GM21423 (cell line): ENCODE data around the gene SFSWAP.
"Not testable (repeated sequence)": the region's sequence is repeated elsewhere in the genome, so short reads cannot be mapped to it uniquely, and the experiment has no call there.

Experiments
- ATAC-seq: cut with Tn5 transposase; IDR thresholded peaks from one replicate; pipeline ENCODE4 v1.9.1; 2021; ENCODE audit warnings: mild to moderate bottlenecking, moderate library complexity; ENCODE audit not compliant: unreplicated experiment

The SFSWAP gene

GRCh38 chr12:131735153-131735456 is 24.2 kb downstream of the SFSWAP start:
- ATAC-seq = no peak

DNA sequence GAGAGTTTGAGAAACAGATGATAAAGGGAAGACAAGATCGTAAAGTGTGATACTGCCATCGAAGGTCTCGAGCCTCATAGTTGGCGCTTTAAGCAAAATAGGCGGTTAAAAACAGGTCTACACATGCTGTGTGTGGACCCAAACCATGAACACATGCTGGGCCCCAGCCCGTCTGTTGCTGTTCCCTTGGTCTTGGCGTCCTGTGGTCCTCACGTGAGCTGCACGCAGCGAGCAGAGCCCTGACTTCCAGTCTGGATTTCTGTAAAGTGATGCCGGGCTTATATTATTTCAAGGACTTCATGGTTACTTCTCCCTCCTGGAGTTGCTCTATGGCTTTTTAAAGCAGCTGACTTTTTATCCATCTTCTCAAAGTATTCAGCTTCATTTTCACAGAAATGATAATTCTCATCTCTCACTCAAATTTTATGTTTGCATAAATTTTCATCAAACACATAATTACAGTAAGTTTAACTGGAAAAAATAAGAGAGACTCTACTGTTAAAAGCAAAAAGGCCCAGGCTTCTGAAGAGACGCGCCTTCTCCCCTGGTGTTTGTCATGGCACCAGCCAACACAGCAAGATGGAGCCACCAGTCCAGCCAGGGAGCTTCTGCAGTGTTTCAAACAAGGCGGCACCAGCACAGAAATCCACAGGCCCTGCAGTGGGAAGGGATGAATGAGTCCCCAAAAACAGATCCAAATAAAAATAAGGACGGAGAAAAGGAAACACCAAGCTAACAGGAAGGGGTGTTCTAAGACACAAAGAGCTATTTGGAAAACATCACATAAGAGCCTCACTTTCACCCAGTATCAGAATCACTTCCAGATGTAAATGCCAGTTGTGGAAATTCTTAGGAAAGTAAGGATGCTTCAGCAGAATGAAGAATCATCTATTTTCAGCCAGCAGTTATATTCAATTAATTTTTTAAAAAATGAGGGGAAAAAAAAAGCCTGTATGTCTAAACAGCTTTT is 24.9 kb downstream of the SFSWAP start:
- no peak for ATAC-seq

- no peak for ATAC-seq
Observed at GRCh38 chr12:131736446-131737149, 25.7 kb downstream of the SFSWAP start.

DNA sequence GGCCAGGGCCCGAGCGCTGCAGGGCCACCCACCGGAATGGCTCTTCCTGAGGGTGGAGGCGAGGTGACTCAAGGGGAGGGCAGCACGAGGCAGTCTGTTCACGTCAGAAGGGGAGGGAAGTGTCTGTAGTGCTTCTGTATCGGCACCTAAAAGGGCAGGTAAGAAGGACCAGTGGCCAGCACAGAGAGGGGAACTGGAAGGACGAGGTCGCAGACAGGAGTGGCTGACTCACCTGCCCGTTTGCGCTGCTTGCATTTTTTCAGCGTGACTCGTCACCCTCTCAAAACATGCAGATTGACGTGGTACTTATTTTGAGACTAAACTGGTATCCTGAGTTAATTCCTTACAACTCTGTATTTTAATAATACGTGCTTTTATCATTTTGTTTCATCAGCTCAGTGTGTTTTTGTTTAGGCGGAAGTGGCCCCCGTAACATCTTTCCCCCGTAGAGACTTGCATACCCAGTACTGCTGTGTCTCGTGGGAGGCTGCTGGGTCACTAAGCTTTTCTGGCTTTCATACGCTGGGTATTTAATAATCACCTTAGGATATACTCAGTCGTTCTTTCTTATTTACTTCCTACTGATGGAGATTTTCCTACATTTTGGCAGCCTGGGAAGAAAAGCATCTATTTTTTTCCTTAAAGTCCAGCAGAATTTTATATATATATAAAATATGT is 26.4 kb downstream of the SFSWAP start:
- no peak for ATAC-seq

- ATAC-seq = no peak
Observed at GRCh38 chr12:131738196-131738595, 27.3 kb downstream of the SFSWAP start.

DNA sequence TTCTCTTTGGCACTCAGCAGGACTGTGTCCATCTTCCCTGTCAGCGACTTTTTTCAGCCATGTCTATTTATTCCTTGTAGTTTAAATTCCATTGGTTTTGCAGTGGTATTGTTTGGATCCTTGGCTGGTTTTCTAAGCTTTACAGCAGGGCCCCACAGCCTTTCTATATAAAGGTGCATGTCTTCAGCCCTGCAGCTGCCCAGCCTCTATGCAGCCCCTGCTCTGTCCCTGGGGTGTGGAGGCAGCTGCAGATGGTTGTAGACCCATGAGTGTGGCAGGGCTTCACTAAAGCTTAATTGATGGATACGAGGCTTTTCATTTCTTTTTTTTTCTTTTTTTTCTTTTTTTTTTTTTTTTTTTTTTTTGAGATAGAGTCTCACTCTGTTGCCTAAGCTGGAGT is 29.7 kb downstream of the SFSWAP start:
- no peak for ATAC-seq

GRCh38 chr12:131742761-131743160 is 31.9 kb downstream of the SFSWAP start:
- ATAC-seq = not testable (repeated sequence)

GRCh38 chr12:131743410-131743809 is 32.5 kb downstream of the SFSWAP start:
- ATAC-seq = not testable (repeated sequence)

DNA sequence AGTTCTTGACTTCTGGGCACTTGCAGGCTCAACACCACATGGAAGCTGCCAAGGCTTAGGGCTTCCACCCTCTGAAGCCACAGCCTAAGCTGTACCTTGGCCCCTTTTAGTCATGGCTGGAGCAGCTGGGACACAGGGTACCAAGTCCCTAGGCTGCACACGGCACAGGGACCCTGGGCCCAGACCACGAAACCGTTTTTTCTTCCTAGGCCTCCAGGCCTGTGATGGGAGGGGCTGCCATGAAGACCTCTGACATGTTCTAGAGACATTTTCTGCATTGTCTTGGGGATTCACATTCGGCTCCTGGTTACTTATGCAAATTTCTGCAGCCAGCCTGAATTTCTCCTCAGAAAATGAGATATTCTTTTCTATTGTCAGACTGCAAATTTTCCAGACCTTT is 33.0 kb downstream of the SFSWAP start:
- ATAC-seq = not testable (repeated sequence)

DNA sequence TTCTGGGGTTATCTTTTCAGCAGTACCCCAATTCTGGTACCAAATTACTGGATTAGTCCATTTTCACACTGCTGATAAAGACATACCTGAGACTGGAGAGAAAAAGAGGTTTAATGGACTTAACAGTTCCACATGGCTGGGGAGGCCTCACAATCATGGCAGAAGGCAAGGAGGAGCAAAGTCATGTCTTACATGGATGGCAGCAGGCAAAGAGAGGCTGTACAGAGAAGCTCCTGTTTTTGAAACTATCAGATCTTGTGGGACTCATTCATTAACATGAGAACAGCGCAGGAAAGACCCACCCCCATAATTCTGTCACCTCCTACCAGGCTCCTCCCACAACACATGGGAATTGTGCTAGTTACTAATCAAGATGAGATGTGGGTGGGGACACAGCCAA is 33.8 kb downstream of the SFSWAP start:
- not testable (repeated sequence) for ATAC-seq

GRCh38 chr12:131745706-131746105 is 34.8 kb downstream of the SFSWAP start:
- ATAC-seq = no peak

DNA sequence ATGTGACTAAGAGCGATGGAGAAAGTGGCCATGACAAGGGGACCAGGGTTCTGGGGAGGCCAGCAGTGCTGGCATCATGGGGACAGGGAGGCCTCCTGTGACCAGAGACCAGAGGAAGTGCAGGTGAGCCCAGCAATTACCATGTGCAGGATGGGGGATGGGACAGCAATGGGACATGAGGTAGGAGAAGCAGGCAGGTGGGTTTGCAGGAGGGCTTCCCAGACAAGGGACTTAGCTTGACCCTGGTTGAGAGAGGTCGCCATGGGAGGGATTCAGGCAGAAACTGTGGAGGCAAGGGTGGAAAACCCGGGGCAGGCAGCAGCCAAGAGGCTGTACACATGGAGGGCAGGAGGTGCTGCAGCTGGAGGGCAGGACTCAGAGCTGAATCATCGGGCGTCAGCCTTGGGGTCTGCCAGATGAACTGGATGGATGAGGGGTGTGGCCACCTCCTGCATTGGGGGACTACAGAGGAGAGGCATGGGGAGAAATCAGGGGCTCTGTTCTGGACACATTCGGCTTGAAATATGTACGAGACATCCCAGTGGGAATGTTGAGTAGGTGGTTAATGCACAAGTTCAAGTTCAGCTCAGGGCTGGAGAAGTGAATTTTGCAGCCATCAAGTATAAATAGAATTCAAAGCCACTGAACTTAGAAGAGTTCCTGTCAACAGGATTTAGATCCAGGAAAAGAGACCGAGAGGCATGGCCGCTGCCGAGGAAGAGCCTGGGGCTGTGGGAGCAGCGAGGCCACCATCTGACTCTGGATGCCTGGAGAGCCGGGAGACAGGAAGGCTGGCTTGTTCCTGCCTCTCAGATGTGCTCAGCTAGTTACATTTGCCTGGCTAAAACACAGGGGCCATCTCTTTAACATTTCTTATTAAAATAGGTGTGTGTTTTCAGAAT is 36.6 kb downstream of the SFSWAP start:
- ATAC-seq = no peak

DNA sequence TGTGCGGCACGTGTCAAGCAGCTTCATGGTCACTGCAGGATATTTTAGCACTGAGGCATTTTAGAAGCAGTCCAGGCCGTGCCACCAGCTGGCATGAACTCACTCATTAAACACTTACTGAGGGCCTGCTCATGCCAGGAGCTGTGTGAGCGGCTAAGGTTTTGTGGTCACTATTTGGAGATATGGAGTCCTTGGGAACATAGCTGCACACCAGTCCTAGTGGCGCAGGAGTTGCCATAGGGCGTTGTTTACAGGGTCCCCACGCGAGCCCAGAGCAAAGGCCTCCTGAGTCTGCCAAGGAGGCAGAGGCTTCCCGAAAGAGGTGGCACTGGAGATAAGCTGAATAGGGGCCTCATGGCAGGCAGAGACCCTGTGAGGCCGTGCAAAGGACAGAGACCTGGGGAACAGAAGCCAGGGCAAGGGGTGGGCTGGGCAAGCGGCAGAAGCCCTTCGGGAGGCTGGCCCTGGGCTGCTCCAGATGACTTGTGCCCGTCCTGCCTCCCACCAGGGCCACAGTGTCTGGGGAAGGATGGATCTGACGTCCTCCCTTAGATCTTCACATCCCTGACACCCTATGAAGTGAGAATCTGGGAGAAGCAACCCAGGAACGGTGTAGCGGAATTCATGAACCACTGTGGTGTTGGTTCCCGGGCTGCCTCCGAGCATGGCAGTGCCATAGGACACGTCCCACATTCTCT is 38.9 kb downstream of the SFSWAP start:
- ATAC-seq = no peak

DNA sequence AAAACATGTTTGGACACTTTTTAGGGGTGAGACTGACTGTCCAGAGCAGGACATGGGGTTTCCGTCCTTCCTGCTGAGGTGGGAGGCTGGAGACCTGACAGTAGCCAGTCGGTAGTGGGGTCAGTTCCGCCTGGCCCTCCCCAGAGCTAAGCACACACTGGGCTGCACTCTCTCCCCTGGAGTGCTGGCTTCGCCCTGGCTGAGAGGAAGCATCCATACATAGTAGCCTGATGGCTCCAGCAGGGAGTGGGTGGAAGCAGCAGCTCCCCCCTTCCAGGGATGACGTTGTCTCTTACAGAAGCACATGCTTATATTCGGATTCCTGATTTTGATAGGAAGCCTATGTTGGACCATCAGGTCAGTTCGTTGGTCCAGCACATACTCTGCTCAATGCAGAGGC is 40.4 kb downstream of the SFSWAP start:
- no peak for ATAC-seq

GRCh38 chr12:131752451-131752850 is 41.6 kb downstream of the SFSWAP start:
- ATAC-seq = no peak

DNA sequence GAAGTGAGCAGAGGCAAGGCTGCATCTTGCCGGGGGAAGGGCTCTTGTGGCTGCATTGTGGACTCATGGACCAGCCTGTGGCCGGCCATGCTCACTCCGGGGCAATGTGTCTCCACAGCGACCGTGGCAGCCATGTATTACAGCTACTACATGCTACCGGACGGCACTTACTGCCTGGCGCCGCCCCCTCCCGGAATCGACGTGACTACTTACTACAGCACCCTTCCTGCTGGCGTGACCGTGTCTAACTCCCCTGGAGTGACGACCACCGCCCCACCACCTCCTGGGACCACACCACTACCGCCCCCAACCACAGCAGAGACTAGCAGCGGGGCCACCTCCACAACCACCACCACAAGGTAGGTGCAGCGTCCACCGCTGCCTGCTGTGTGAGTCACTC is 42.1 kb downstream of the SFSWAP start:
- no peak for ATAC-seq

DNA sequence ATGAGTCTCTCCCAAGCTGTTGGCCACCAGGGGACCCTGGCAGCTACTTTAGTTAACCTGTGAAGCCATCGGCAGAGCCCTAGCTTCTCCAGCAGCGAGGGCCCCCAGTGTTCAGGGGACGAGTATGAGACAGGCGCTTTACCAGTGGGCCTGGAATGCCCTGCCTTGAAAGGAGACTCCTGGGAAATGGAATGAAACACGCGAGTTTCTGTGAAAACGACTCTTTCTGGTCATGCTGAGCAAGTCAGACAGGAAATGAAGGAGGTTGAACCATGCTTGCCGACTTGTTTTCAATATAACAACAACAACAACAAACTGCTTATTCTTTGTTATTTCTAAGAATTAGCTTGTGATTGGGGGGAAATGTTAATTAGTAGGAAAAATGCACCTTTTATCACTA is 42.9 kb downstream of the SFSWAP start:
- no peak for ATAC-seq

GRCh38 chr12:131754184-131754583 is 43.3 kb downstream of the SFSWAP start:
- ATAC-seq = no peak

DNA sequence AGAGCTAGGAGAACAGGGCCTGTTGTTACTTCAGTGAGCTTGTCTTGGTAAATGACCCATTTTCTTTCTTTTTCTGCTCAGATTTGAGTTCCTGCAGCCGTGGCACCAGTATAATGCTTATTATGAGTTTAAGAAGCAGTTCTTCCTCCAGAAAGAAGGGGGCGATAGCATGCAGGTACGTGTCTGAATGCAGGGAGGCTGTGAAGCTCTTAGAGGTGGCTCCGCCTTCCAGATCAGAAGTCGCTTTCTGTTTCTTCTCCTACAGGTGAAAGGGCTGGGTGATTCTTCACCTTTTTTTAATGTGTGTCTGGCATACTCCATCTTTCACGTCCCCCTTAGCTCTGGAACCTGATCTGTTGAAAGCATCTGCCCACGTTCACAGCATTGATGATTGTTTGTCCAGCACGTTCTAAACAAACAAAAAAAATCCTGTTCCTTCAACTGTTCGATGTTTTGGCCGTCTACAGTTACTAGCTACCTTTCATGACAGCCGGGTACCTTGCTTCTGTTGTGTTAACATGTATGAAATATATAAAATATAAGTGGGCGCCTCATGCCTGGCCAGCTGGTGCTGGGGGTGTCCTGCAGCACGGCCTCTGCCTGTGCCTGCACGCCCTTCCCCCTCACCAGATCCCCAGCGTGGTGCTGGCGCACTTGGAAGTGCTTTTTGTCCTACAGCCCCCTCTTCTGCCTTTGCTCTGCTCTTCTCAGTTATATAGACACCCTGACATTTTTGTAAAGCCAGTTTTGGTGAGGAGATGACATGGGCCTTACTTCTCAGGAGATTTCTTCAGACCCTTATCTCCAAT is 44.6 kb downstream of the SFSWAP start:
- peak; percentile 88 for ATAC-seq
